GM12878 (cell line): ENCODE data around the gene DCBLD2. TPM values are rescaled to one million over a fixed set of nuclear protein-coding genes. Genes with fewer than 3 reads are reported as not detected.

Experiments
- ATAC-seq: fragments of 200-7000 bp; cut with Tn5 transposase; 3 replicates; pipeline ENCODE4 v1.9.1; 2020; ENCODE audit warnings: mild to moderate bottlenecking, moderate library complexity
- BruUV-seq: library from RNA; stranded (reverse); fragments of 400-500 nt; replicated peaks from 2 replicates; lab custom pipeline; 2021; lab: Mats Ljungman, UMichigan
- CTCF ChIA-PET: fragments of 300-600 bp; sonication (Branson Sonifier 250); formaldehyde crosslinking; extraction: SDS; loops from one replicate; lab custom pipeline; 2021; ENCODE audit warnings: inconsistent platforms; lab: Yijun Ruan, JAX
- POLR2A ChIA-PET: fragments of 350-600 bp; formaldehyde crosslinking; extraction: SDS; loops from one replicate; lab custom pipeline; 2021; ENCODE audit warnings: inconsistent platforms; lab: Charles Lee
- RAD21 ChIA-PET: fragments of 300-600 bp; sonication (Branson Sonifier 250); formaldehyde crosslinking; loops from one replicate; lab custom pipeline; 2023; ENCODE audit warnings: antibody characterized with exemption; ENCODE audit not compliant: unreplicated experiment; lab: Charles Lee
- SMC1A ChIA-PET: fragments of 300-600 bp; sonication (Branson Sonifier 250); formaldehyde crosslinking; loops from one replicate; lab custom pipeline; 2023; ENCODE audit not compliant: unreplicated experiment, uncharacterized antibody; lab: Charles Lee
- DNase-seq: peaks from one replicate; pipeline ENCODE4 v3.0.0-alpha.2; 2011; ENCODE audit warnings: low read depth, low spot score
- FAIRE-seq: peaks from 3 replicates; lab custom pipeline; 2011; peaks lifted over from hg19 to GRCh38; lab: Jason Lieb, UNC
- H2AFZ ChIP-seq: 2 replicates; pipeline ENCODE4 v1.6.0; 2011; ENCODE audit warnings: low read depth, low read length, control low read depth; ENCODE audit not compliant: control insufficient read depth
- H3K27ac ChIP-seq: 2 replicates; pipeline ENCODE4 v1.5.1; 2011; ENCODE audit warnings: control low read depth; ENCODE audit not compliant: control insufficient read depth, insufficient read depth
- H3K27me3 ChIP-seq, 2 experiments: replicated peaks in 1 of 2; 2 replicates each; pipeline versions ENCODE4 v1.6.0 to v1.6.1; 2011; ENCODE audit warnings: low read length in 1 of 2; ENCODE audit not compliant: control insufficient read depth in 2 of 2, insufficient read depth in 2 of 2
- H3K36me3 ChIP-seq, 2 experiments: 2 replicates each; pipeline ENCODE4 v1.5.1; 2011; ENCODE audit warnings: low read length in 1 of 2; ENCODE audit not compliant: control insufficient read depth in 2 of 2, insufficient read depth in 2 of 2
- H3K4me1 ChIP-seq: 2 replicates; pipeline ENCODE4 v1.6.1; 2011; ENCODE audit warnings: mild to moderate bottlenecking, low read length, moderate library complexity, mixed read lengths; ENCODE audit not compliant: control insufficient read depth, insufficient read depth
- H3K4me2 ChIP-seq: 2 replicates; pipeline ENCODE4 v1.6.0; 2011; ENCODE audit warnings: control low read depth; ENCODE audit not compliant: control insufficient read depth, insufficient read depth
- H3K4me3 ChIP-seq: fragments of 200-600 bp; sonication (generic); 2 replicates; pipeline ENCODE4 v1.5.1; 2016
- H3K79me2 ChIP-seq: 2 replicates; pipeline ENCODE4 v1.6.0; 2011; ENCODE audit warnings: low read length; ENCODE audit not compliant: control insufficient read depth, insufficient read depth
- H3K9ac ChIP-seq: 2 replicates; pipeline ENCODE4 v1.8.0; 2011; ENCODE audit warnings: low read length, control low read depth, mixed read lengths; ENCODE audit not compliant: control insufficient read depth, insufficient read depth
- H3K9me3 ChIP-seq: replicated peaks from 3 replicates; pipeline ENCODE4 v1.5.1; 2011; ENCODE audit warnings: mild to moderate bottlenecking, low read length; ENCODE audit not compliant: control insufficient read depth, insufficient read depth
- H4K20me1 ChIP-seq: 2 replicates; pipeline ENCODE4 v1.6.0; 2011; ENCODE audit not compliant: control insufficient read depth, insufficient read depth
- BACH1 ChIP-seq: fragments of 450-650 bp; IDR thresholded peaks from 2 replicates; pipeline ENCODE4 v1.6.1; 2017; ENCODE audit warnings: mild to moderate bottlenecking, borderline replicate concordance
- CHD1 ChIP-seq: IDR thresholded peaks from 2 replicates; pipeline ENCODE4 v1.6.1; 2012; ENCODE audit warnings: low read depth, low read length, improper control_type of control experiment
- CTCF ChIP-seq, 3 experiments: IDR thresholded peaks in 2 of 3; conservative IDR thresholded peaks in 1 of 3; 2 replicates each; pipeline ENCODE4 v1.5.1; 2011; ENCODE audit warnings: low read depth in 3 of 3, low read length in 3 of 3, mild to moderate bottlenecking in 3 of 3, control low read depth in 2 of 3, moderate library complexity in 2 of 3, inconsistent platforms in 1 of 3, mixed read lengths in 1 of 3; ENCODE audit not compliant: control insufficient read depth in 2 of 3, insufficient read depth in 1 of 3; ENCODE audit errors: extremely low read depth in 1 of 3
- EP300 ChIP-seq, 2 experiments: fragments of 150-350 bp in 1 of 2; IDR thresholded peaks; 2 replicates each; pipeline ENCODE4 v1.6.1; 2011 to 2012; ENCODE audit warnings: low read depth in 2 of 2, low read length in 2 of 2, borderline replicate concordance in 1 of 2, improper control_type of control experiment in 1 of 2, inconsistent platforms in 1 of 2; ENCODE audit not compliant: control insufficient read depth in 1 of 2
- PML ChIP-seq: IDR thresholded peaks from 2 replicates; pipeline ENCODE4 v1.6.1; 2012; ENCODE audit warnings: low read length, inconsistent platforms
- RAD21 ChIP-seq: IDR thresholded peaks from 2 replicates; pipeline ENCODE4 v1.6.1; 2011; ENCODE audit warnings: mild to moderate bottlenecking, low read depth, low read length, moderate library complexity; ENCODE audit not compliant: insufficient read depth
- RFX5 ChIP-seq: IDR thresholded peaks from 2 replicates; pipeline ENCODE4 v1.6.1; 2011; ENCODE audit warnings: low read depth, low read length, improper control_type of control experiment
- SMC3 ChIP-seq: IDR thresholded peaks from 2 replicates; pipeline ENCODE4 v1.6.1; 2011; ENCODE audit warnings: low read length, improper control_type of control experiment, borderline replicate concordance
- SUPT20H ChIP-seq: IDR thresholded peaks from 2 replicates; pipeline ENCODE4 v1.6.1; 2011; ENCODE audit warnings: low read depth, mild to moderate bottlenecking, low read length, moderate library complexity, borderline replicate concordance; ENCODE audit not compliant: control insufficient read depth
- ZBTB40 ChIP-seq: fragments of 450-650 bp; IDR thresholded peaks from 2 replicates; pipeline ENCODE4 v1.6.1; 2016; ENCODE audit warnings: mild to moderate bottlenecking, moderate library complexity, borderline replicate concordance
- ZNF592 ChIP-seq: fragments of 450-650 bp; IDR thresholded peaks from 2 replicates; pipeline ENCODE4 v1.6.1; 2017; ENCODE audit warnings: mild to moderate bottlenecking, moderate library complexity
- ZZZ3 ChIP-seq: IDR thresholded peaks from 2 replicates; pipeline ENCODE4 v1.6.1; 2011; ENCODE audit warnings: low read depth; ENCODE audit not compliant: control insufficient read depth, insufficient read length
- WGBS: methylation state at CpG from one replicate; pipeline ENCODE4 v1.1.6; 2016; ENCODE audit warnings: low lambda C conversion rate; ENCODE audit not compliant: insufficient replicate concordance, insufficient coverage; ENCODE audit errors: missing lambda C conversion rate; 5-methylcytosine and 5-hydroxymethylcytosine counted together
- in situ Hi-C: fragments of 300-500 bp; cut with MboI; formaldehyde crosslinking; loops from 9 replicates; pipeline ENCODE4 v1.14.3; 2018; ENCODE audit warnings: mixed read lengths
- intact Hi-C: fragments of 100-400 bp; cut with micrococcal nuclease; formaldehyde crosslinking; loops from one replicate; pipeline ENCODE4 v1.14.2; 2022; ENCODE audit not compliant: unreplicated experiment
- polyA plus RNA-seq, 11 experiments: library from polyadenylated mRNA; depleted of rRNA in 4 of 11; unstranded in 6 of 11; stranded (reverse) in 5 of 11; fragments of >200 nt; fragmentation: Nextera tagmentation in 4 of 11; fragmentation: Illumina TruSeq in 1 of 11; extraction: Ambion mirVana in 4 of 11; extraction: Trizol in 1 of 11; gene quantifications; 1 replicate in 1 of 11; 2 replicates in 10 of 11; pipeline versions ENCODE4 v1.2.1 to v1.2.3, GENCODE V29; 2011 to 2016; ENCODE audit warnings: inconsistent platforms in 2 of 11, missing spikeins in 2 of 11, low read depth in 1 of 11
- total RNA-seq, 4 experiments: library from RNA; depleted of rRNA in 3 of 4; stranded (reverse); fragments of >200 nt in 3 of 4; fragmentation: Illumina TruSeq in 1 of 4; extraction: Trizol in 1 of 4; gene quantifications; 2 replicates each; pipeline versions ENCODE4 v1.2.1 to v1.2.3, GENCODE V29; 2013 to 2021

The DCBLD2 gene
- total and polyA plus RNA-seq, 10 of the 15 experiments (the other 5 are each of a cell fraction or from before 2014, with no cell fraction given) = 1.6 to 5.9 (median 4.7) TPM

GRCh38 chr3:98817547-98818041 lies 83.9 kb downstream of the DCBLD2 start:
- Histone ChIP-seq H3K79me2 (no peaks in the 10 kb centered on the region), H3K36me3 (no peaks in the 10 kb centered on the region), H3K4me3 (no peak overlapping the region), H3K9ac (no peak overlapping the region), H2AFZ (no peak overlapping the region), H3K9me3 (no peaks in the 10 kb centered on the region), H3K27ac (no peak overlapping the region), H3K4me1 (no peaks in the 10 kb centered on the region), H4K20me1 (no peaks in the 10 kb centered on the region), H3K4me2 (no peak overlapping the region), H3K27me3 (no peaks in the 10 kb centered on the region)
- peak; percentile 49 for FAIRE-seq
- ChIA-PET POLR2A (interaction anchor here (1.3 kb wide), 1 partner anchor 216 kb away, joined by 4 read pairs; no protein-coding TSS in a partner anchor), SMC1A (interaction anchor here (0.6 to 10.2 kb wide), 24 partner anchors 9 to 990 kb away, joined by 3 to 408 read pairs (median 3); partner anchors contain the start of genes CPOX and DCBLD2), CTCF (interaction anchor here (0.5 to 9.4 kb wide), 47 partner anchors 8 to 1242 kb away, joined by 3 to 373 read pairs (median 4); partner anchors contain the start of genes CPOX and DCBLD2), RAD21 (interaction anchor here (0.5 to 9.4 kb wide), 15 partner anchors 10 to 936 kb away, joined by 3 to 224 read pairs (median 4); partner anchors contain the start of gene DCBLD2)
- no peak for TF ChIP-seq ZBTB40
- no peak for TF ChIP-seq RFX5
- no peak for TF ChIP-seq SUPT20H
- TF ChIP-seq SMC3 = peak; percentile 62; the same call in 1 of the 2 replicates
- peak; percentile 73 for TF ChIP-seq RAD21
- no peak for TF ChIP-seq EP300 (IDR thresholded peaks at IDR 0.05; ENCODE audit: borderline replicate concordance in 1 of 2, control insufficient read depth in 1 of 2, low read depth in 2 of 2, low read length in 2 of 2)
- peak; percentile 47 to 64 (median 61); a peak in 5 of 6 replicates for TF ChIP-seq CTCF (IDR thresholded peaks at IDR 0.05 in 2 of 3, conservative IDR thresholded peaks at IDR 0.05 in 1 of 3; ENCODE audit: control insufficient read depth in 2 of 3, extremely low read depth in 1 of 3, insufficient read depth in 1 of 3, low read depth in 3 of 3, low read length in 3 of 3)
- 0 out of 2 replicates have a peak, but pooled peaks have one; percentile 24 for TF ChIP-seq ZNF592
- TF ChIP-seq CHD1 = no peak
- TF ChIP-seq ZZZ3 = no peak
- no peak for TF ChIP-seq BACH1
- no peak for TF ChIP-seq PML
- WGBS = 19% methylated on average over 3 of the region's 3 CpGs
- intact Hi-C loops (loop anchor here (1.0 to 10.0 kb wide), 5 partner anchors 177 to 869 kb away; no protein-coding TSS in a partner anchor), in situ Hi-C loops (loop anchor here (5.0 to 25.0 kb wide), 4 partner anchors 175 to 935 kb away; no protein-coding TSS in a partner anchor)
- no peak for DNase-seq
- peak; percentile 96 for ATAC-seq
- no TSS peak for BruUV-seq
